SK-N-SH (cell line): Measurements from ENCODE around the gene UBE2D3. TPM values are rescaled to one million over a fixed set of nuclear protein-coding genes. Genes with fewer than 3 reads are reported as not detected.

Experiments used
- CTCF ChIA-PET: fragments of 300-600, 350-600 bp; formaldehyde crosslinking; extraction: SDS; loops from one replicate; lab custom pipeline; 2021; lab: Yijun Ruan, JAX
- POLR2A ChIA-PET: fragments of 350-600 bp; sonication (Branson Sonifier 250); formaldehyde crosslinking; extraction: SDS; loops from one replicate; lab custom pipeline; 2020; ENCODE audit warnings: antibody characterized with exemption, inconsistent platforms; lab: Yijun Ruan, JAX
- DNase-seq: peaks from one replicate; pipeline ENCODE4 v3.0.0; 2012
- H2AFZ ChIP-seq: fragments of 200-600 bp; sonication (generic); 2 replicates; pipeline ENCODE4 v1.8.1; 2016; ENCODE audit warnings: antibody characterized with exemption, mild to moderate bottlenecking, low read depth
- H3F3A ChIP-seq: fragments of 200-600 bp; sonication (generic); replicated peaks from 2 replicates; pipeline ENCODE3; 2016; ENCODE audit warnings: antibody characterized with exemption, mild to moderate bottlenecking; ENCODE audit not compliant: insufficient read depth
- H3K27ac ChIP-seq, 2 experiments: fragments of 200-500 bp in 1 of 2; fragments of 200-600 bp in 1 of 2; sonication (Bioruptor generic) in 1 of 2; sonication (generic), shearing (Covaris generic) in 1 of 2; 2 replicates each; pipeline versions ENCODE4 v1.5.1 to v1.6.1; 2014 to 2016; ENCODE audit warnings: low read depth in 2 of 2, inconsistent platforms in 1 of 2, low read length in 1 of 2, mild to moderate bottlenecking in 1 of 2, mixed read lengths in 1 of 2
- H3K27me3 ChIP-seq: fragments of 200-600 bp; sonication (generic), shearing (Covaris generic); 2 replicates; pipeline ENCODE4 v1.6.1; 2016; ENCODE audit warnings: mixed run types; ENCODE audit not compliant: insufficient read depth
- H3K36me3 ChIP-seq, 2 experiments: fragments of 200-500 bp in 1 of 2; fragments of 200-600 bp in 1 of 2; sonication (Bioruptor generic) in 1 of 2; sonication (generic) in 1 of 2; replicated peaks in 1 of 2; 2 replicates each; pipeline versions ENCODE3 to v1.5.1; 2014 to 2016; ENCODE audit warnings: low read length in 1 of 2, mild to moderate bottlenecking in 1 of 2; ENCODE audit not compliant: insufficient read depth in 2 of 2, control insufficient read depth in 1 of 2
- H3K4me1 ChIP-seq, 2 experiments: fragments of 200-500 bp in 1 of 2; fragments of 200-600 bp in 1 of 2; sonication (Bioruptor generic) in 1 of 2; sonication (generic), shearing (Covaris generic) in 1 of 2; 2 replicates each; pipeline versions ENCODE4 v1.5.1 to v1.6.1; 2014 to 2016; ENCODE audit warnings: low read depth in 1 of 2, low read length in 1 of 2, mixed run types in 1 of 2; ENCODE audit not compliant: insufficient read depth in 2 of 2, control insufficient read depth in 1 of 2
- H3K4me2 ChIP-seq: fragments of 200-600 bp; sonication (generic), shearing (Covaris generic); 2 replicates; pipeline ENCODE4 v1.6.1; 2017; ENCODE audit warnings: mixed run types
- H3K4me3 ChIP-seq, 2 experiments: fragments of 200-500 bp in 1 of 2; fragments of 200-600 bp in 1 of 2; sonication (Bioruptor generic) in 1 of 2; sonication (generic), shearing (Covaris generic) in 1 of 2; 2 replicates each; pipeline versions ENCODE4 v1.5.1 to v1.8.1; 2014 to 2016; ENCODE audit warnings: low read depth in 2 of 2, inconsistent platforms in 1 of 2, low read length in 1 of 2, mild to moderate bottlenecking in 1 of 2, mixed read lengths in 1 of 2, moderate library complexity in 1 of 2
- H3K79me2 ChIP-seq: fragments of 200-600 bp; sonication (generic); 2 replicates; pipeline ENCODE4 v1.8.1; 2017; ENCODE audit warnings: mild to moderate bottlenecking; ENCODE audit not compliant: insufficient read depth
- H3K9ac ChIP-seq: fragments of 200-600 bp; sonication (generic); 2 replicates; pipeline ENCODE4 v1.6.1; 2017; ENCODE audit warnings: mixed run types
- H3K9me2 ChIP-seq: fragments of 200-600 bp; sonication (generic); 2 replicates; pipeline ENCODE4 v1.6.1; 2017; ENCODE audit warnings: mixed run types
- H3K9me3 ChIP-seq: fragments of 200-600 bp; sonication (generic); 2 replicates; pipeline ENCODE4 v1.6.1; 2017; ENCODE audit warnings: mixed run types, mild to moderate bottlenecking, moderate library complexity
- H4K20me1 ChIP-seq: fragments of 200-600 bp; sonication (generic); 2 replicates; pipeline ENCODE4 v1.6.1; 2017; ENCODE audit warnings: mild to moderate bottlenecking, mixed run types; ENCODE audit not compliant: insufficient read depth
- CHD2 ChIP-seq: fragments of 150-350 bp; IDR thresholded peaks from 2 replicates; pipeline ENCODE4 v1.6.1; 2018; ENCODE audit warnings: low read length; ENCODE audit not compliant: partially characterized antibody
- CTCF ChIP-seq: fragments of 200-600 bp; sonication (generic); IDR thresholded peaks from 2 replicates; pipeline ENCODE4 v1.6.1; 2017; ENCODE audit warnings: antibody characterized with exemption, mild to moderate bottlenecking, moderate library complexity
- ELF1 ChIP-seq: IDR thresholded peaks from 2 replicates; pipeline ENCODE4 v1.4.0; 2012
- FOSL2 ChIP-seq: IDR thresholded peaks from 2 replicates; pipeline ENCODE4 v1.4.0; 2012; ENCODE audit warnings: low read depth, mild to moderate bottlenecking, moderate library complexity, borderline replicate concordance
- GATA2 ChIP-seq: sonication (generic); formaldehyde crosslinking; IDR thresholded peaks from 2 replicates; pipeline ENCODE4 v1.5.0; 2020; ENCODE audit warnings: mild to moderate bottlenecking, missing genetic modification reagents
- IRF3 ChIP-seq: fragments of 150-350 bp; IDR thresholded peaks from 2 replicates; pipeline ENCODE4 v1.6.1; 2016; ENCODE audit warnings: mild to moderate bottlenecking, low read depth, low read length
- JUND ChIP-seq: IDR thresholded peaks from 2 replicates; pipeline ENCODE4 v1.4.0; 2012
- MXI1 ChIP-seq: IDR thresholded peaks from 2 replicates; pipeline ENCODE4 v1.6.1; 2012; ENCODE audit warnings: mild to moderate bottlenecking, low read depth, low read length, improper control_type of control experiment
- NFIC ChIP-seq: IDR thresholded peaks from 2 replicates; pipeline ENCODE4 v1.4.0; 2012; ENCODE audit warnings: borderline replicate concordance
- NRF1 ChIP-seq: IDR thresholded peaks from 2 replicates; pipeline ENCODE4 v1.6.1; 2012; ENCODE audit warnings: low read depth, mild to moderate bottlenecking, low read length
- RAD21 ChIP-seq: IDR thresholded peaks from 2 replicates; pipeline ENCODE4 v1.6.1; 2012; ENCODE audit warnings: mild to moderate bottlenecking, low read length
- RCOR1 ChIP-seq: fragments of 150-350 bp; IDR thresholded peaks from 2 replicates; pipeline ENCODE4 v1.6.1; 2017; ENCODE audit warnings: antibody characterized with exemption, low read length
- RFX5 ChIP-seq: IDR thresholded peaks from 2 replicates; pipeline ENCODE4 v1.6.1; 2012; ENCODE audit warnings: mild to moderate bottlenecking, improper control_type of control experiment, low read length
- RXRA ChIP-seq: IDR thresholded peaks from 2 replicates; pipeline ENCODE4 v1.4.0; 2012; ENCODE audit warnings: low read depth, mild to moderate bottlenecking, borderline replicate concordance
- SIN3A ChIP-seq: IDR thresholded peaks from 2 replicates; pipeline ENCODE4 v1.6.1; 2012; ENCODE audit warnings: low read depth, mild to moderate bottlenecking, low read length, moderate library complexity, borderline replicate concordance
- SMC3 ChIP-seq: IDR thresholded peaks from 2 replicates; pipeline ENCODE4 v1.6.1; 2012; ENCODE audit warnings: low read depth, low read length, improper control_type of control experiment
- TAF1 ChIP-seq: IDR thresholded peaks from 2 replicates; pipeline ENCODE4 v1.6.1; 2012; ENCODE audit warnings: low read depth, mild to moderate bottlenecking, low read length, moderate library complexity, borderline replicate concordance
- TEAD4 ChIP-seq: IDR thresholded peaks from 2 replicates; pipeline ENCODE4 v1.4.0; 2012; ENCODE audit warnings: mild to moderate bottlenecking, borderline replicate concordance; ENCODE audit not compliant: insufficient read depth
- USF2 ChIP-seq: fragments of 150-350 bp; IDR thresholded peaks from 2 replicates; pipeline ENCODE4 v1.6.1; 2017; ENCODE audit warnings: antibody characterized with exemption, low read length, low read depth, borderline replicate concordance
- YY1 ChIP-seq: IDR thresholded peaks from 2 replicates; pipeline ENCODE4 v1.4.0; 2012; ENCODE audit warnings: low read depth, mild to moderate bottlenecking
- ZBTB33 ChIP-seq: IDR thresholded peaks from 2 replicates; pipeline ENCODE4 v1.4.0; 2012; ENCODE audit warnings: low read depth, borderline replicate concordance
- WGBS: methylation state at CpG from one replicate; pipeline ENCODE4 v1.1.6; 2017; ENCODE audit warnings: low lambda C conversion rate; 5-methylcytosine and 5-hydroxymethylcytosine counted together
- polyA plus RNA-seq, 3 experiments: library from polyadenylated mRNA; depleted of rRNA; stranded (reverse); fragments of >200 nt; gene quantifications; 2 replicates each; pipeline ENCODE4 v1.2.3, GENCODE V29; 2012

UBE2D3 gene
- polyA plus RNA-seq, 1 of the 3 experiments (the other 2 are of a cell fraction) = 216 TPM

- TF ChIP-seq ELF1 = peak; percentile 61; the same call in 1 of the 2 replicates
- no peak for TF ChIP-seq CTCF
- TF ChIP-seq FOSL2 = no peak
- TF ChIP-seq JUND = no peak
- TF ChIP-seq, all 33 proteins: peak for 7
Measured at GRCh38 chr4:102825261-102826091, 1.9 kb downstream of the UBE2D3 start (continued).

- H3K27me3 ChIP-seq = no peaks in the 10 kb centered on the region
- ChIA-PET POLR2A (interaction anchor here (1.2 to 4.4 kb wide), 3 partner anchors 8 to 44 kb away, joined by 4 to 85 read pairs (median 5); partner anchors contain the start of gene CISD2), CTCF (no interaction called here)
- peak overlapping the region; percentile 84 to 92 for H3K4me3 ChIP-seq
- DNase-seq = no peak
- H3K27ac ChIP-seq = peak overlapping the region; percentile 39 to 100
- WGBS = 4% methylated on average over 2 of the region's 2 CpGs
- H3K4me2 ChIP-seq = peak overlapping the region; percentile 95
- peaks cover 29 to 48% of the 10 kb centered on the region in 2 experiments for H3K36me3 ChIP-seq
- peaks cover 37% of the 10 kb centered on the region for H3F3A ChIP-seq
- no peaks in the 10 kb centered on the region for H3K9me3 ChIP-seq
- peak overlapping the region; percentile 100 for H3K9ac ChIP-seq
- TF ChIP-seq CHD2 (no peak), RCOR1 (no peak), JUND (no peak), TEAD4 (no peak), USF2 (no peak), SIN3A (no peak), FOSL2 (no peak), NFIC (no peak), RAD21 (no peak), RFX5 (no peak), YY1 (no peak), NRF1 (no peak), IRF3 (no peak), GATA2 (CRISPR knock-in tag) (no peak), ZBTB33 (no peak), TAF1 (no peak), SMC3 (no peak), MXI1 (no peak), RXRA (no peak)
- peaks cover 72% of the 10 kb centered on the region for H4K20me1 ChIP-seq
- peaks cover 83% of the 10 kb centered on the region for H3K79me2 ChIP-seq
- H3K4me1 ChIP-seq = peaks cover 23 to 43% of the 10 kb centered on the region in 2 experiments
- no peaks in the 10 kb centered on the region for H3K9me2 ChIP-seq
- no peak overlapping the region for H2AFZ ChIP-seq
Measured at GRCh38 chr4:102824398-102824797, 3.0 kb downstream of the UBE2D3 start.
